Activated CD4-positive, alpha-beta memory T cell treated with anti-CD3 and anti-CD28 coated beads for 36 hours (primary cell): ENCODE results near the gene DPPA5. TPM values are rescaled to one million over a fixed set of nuclear protein-coding genes. Genes with fewer than 3 reads are reported as not detected.
A peak's percentile ranks its signal among the peaks of the same experiment; 100 is the strongest.
"Not testable (repeated sequence)": the region's sequence is repeated elsewhere in the genome, so short reads cannot be mapped to it uniquely, and the experiment has no call there.

Experiments used
- CTCF ChIA-PET: fragments of 350-600 bp; sonication (Branson Sonifier 250); formaldehyde crosslinking; loops from one replicate; lab custom pipeline; 2021; ENCODE audit warnings: antibody characterized with exemption, inconsistent platforms; lab: Charles Lee
- POLR2A ChIA-PET: fragments of 350-600 bp; sonication (Branson Sonifier 250); formaldehyde crosslinking; loops from one replicate; lab custom pipeline; 2021; ENCODE audit warnings: antibody characterized with exemption; lab: Charles Lee
- DNase-seq: peaks from one replicate; pipeline ENCODE4 v3.0.0-alpha.2; 2020
- H3K27ac Mint-ChIP-seq: one replicate; pipeline ENCODE4 v1.8.0; 2021; ENCODE audit warnings: mixed read lengths
- H3K27me3 Mint-ChIP-seq: one replicate; pipeline ENCODE4 v1.8.0; 2021; ENCODE audit warnings: mixed read lengths
- H3K36me3 Mint-ChIP-seq: one replicate; pipeline ENCODE4 v1.8.0; 2021; ENCODE audit warnings: mixed read lengths
- H3K4me1 Mint-ChIP-seq: one replicate; pipeline ENCODE4 v1.8.0; 2021; ENCODE audit warnings: low read depth, mixed read lengths
- H3K4me3 Mint-ChIP-seq: one replicate; pipeline ENCODE4 v1.8.0; 2021; ENCODE audit warnings: mild to moderate bottlenecking, mixed read lengths
- H3K9me3 Mint-ChIP-seq: one replicate; pipeline ENCODE4 v1.8.0; 2021; ENCODE audit warnings: mixed read lengths
- intact Hi-C: fragments of 100-400 bp; cut with micrococcal nuclease; formaldehyde crosslinking; loops from one replicate; pipeline ENCODE4 v1.15.1; 2023
- total RNA-seq, 2 experiments: library from RNA; stranded (reverse); gene quantifications; one replicate each; pipeline ENCODE4 v1.2.3, GENCODE V29; 2021

DPPA5 gene
- total RNA-seq, 2 experiments from 2014 or later = not detected

DNA sequence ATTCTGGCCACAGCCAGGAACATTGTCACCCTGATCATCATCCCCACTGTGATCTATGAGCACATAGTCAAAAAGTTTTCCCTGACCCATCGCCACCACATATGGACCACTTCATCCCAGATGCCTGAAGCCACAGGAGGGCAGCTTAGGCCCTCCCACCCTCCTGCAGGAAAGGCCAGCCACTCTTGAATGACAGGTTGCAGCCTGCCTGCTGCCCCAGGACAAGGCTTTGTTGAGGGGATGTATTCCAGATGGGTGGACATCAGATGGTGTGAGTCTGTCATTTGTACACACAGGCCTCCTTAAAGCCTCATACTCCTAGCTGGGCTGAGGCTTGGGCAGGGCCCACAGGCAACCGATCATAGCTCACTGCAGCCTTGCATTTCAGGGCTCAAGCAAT, 30.8 kb downstream of the DPPA5 start:
- intact Hi-C loops = no loop called here

GRCh38 chr6:73314577-73315492, 39.2 kb downstream of the DPPA5 start:
- Mint-ChIP-seq H3K36me3 (peaks cover 4% of the 10 kb centered on the region), H3K4me1 (peaks cover 3% of the 10 kb centered on the region), H3K27me3 (peaks cover 34% of the 10 kb centered on the region), H3K9me3 (peaks cover 7% of the 10 kb centered on the region), H3K27ac (no peak overlapping the region), H3K4me3 (no peak overlapping the region)
- ChIA-PET CTCF (interaction anchor here (0.9 kb wide), 1 partner anchor 12 kb away, joined by 6 read pairs; no protein-coding TSS in a partner anchor), POLR2A (no interaction called here)
- no peak for DNase-seq
- intact Hi-C loops = loop anchor here (10.0 kb wide), 1 partner anchor 690 kb away; the partner anchor contains the start of gene KCNQ5

More for the DNA sequence above, 30.8 kb downstream of the DPPA5 start:
- ChIA-PET POLR2A (no interaction called here), CTCF (interaction anchor here (1.7 kb wide), 1 partner anchor 38 kb away, joined by 4 read pairs; no protein-coding TSS in a partner anchor)
- Mint-ChIP-seq H3K9me3 (peaks cover under 1% of the 10 kb centered on the region), H3K27me3 (peaks cover 3% of the 10 kb centered on the region), H3K4me1 (no peaks in the 10 kb centered on the region), H3K36me3 (no peaks in the 10 kb centered on the region), H3K27ac (no peak overlapping the region), H3K4me3 (no peak overlapping the region)
- DNase-seq = no peak

- POLR2A ChIA-PET, H3K36me3 Mint-ChIP-seq, DNase-seq, H3K9me3 Mint-ChIP-seq: not testable (repeated sequence)
- Mint-ChIP-seq H3K4me3 (peak overlapping the region; percentile 91), H3K27me3 (peaks cover 23% of the 10 kb centered on the region), H3K4me1 (peaks cover 19% of the 10 kb centered on the region), H3K27ac (peak overlapping the region; percentile 77)
- CTCF ChIA-PET = interaction anchor here (3.4 kb wide), 1 partner anchor 17 kb away, joined by 15 read pairs; no protein-coding TSS in a partner anchor
- intact Hi-C loops = loop anchor here (2.0 to 10.0 kb wide), 2 partner anchors 78 to 686 kb away; partner anchors contain the start of gene KCNQ5
Measured at GRCh38 chr6:73310503-73310845, 43.6 kb downstream of the DPPA5 start.

- peak overlapping the region; percentile 91 for H3K4me3 Mint-ChIP-seq
- no peaks in the 10 kb centered on the region for H3K9me3 Mint-ChIP-seq
- CTCF ChIA-PET = interaction anchor here (0.6 to 3.4 kb wide), 8 partner anchors 18 to 141 kb away, joined by 3 to 15 read pairs (median 3); no protein-coding TSS in a partner anchor
- intact Hi-C loops = loop anchor here (1.0 to 10.0 kb wide), 3 partner anchors 47 to 685 kb away; partner anchors contain the start of genes KCNQ5 and KHDC1
- peak; percentile 77 for DNase-seq
- H3K4me1 Mint-ChIP-seq = peaks cover 19% of the 10 kb centered on the region
- POLR2A ChIA-PET = interaction anchor here (0.5 to 0.9 kb wide), 4 partner anchors 19 to 156 kb away, joined by 3 to 4 read pairs (median 3); partner anchors contain the start of gene KHDC1
- H3K27me3 Mint-ChIP-seq = peaks cover 18% of the 10 kb centered on the region
- peak overlapping the region; percentile 77 for H3K27ac Mint-ChIP-seq
- H3K36me3 Mint-ChIP-seq = peaks cover 4% of the 10 kb centered on the region
Measured at GRCh38 chr6:73309785-73310502, 44.1 kb downstream of the DPPA5 start.

GRCh38 chr6:73309535-73309784, 44.6 kb downstream of the DPPA5 start:
- POLR2A ChIA-PET = interaction anchor here (0.5 to 0.9 kb wide), 4 partner anchors 20 to 156 kb away, joined by 3 to 4 read pairs (median 3); partner anchors contain the start of gene KHDC1

DNA sequence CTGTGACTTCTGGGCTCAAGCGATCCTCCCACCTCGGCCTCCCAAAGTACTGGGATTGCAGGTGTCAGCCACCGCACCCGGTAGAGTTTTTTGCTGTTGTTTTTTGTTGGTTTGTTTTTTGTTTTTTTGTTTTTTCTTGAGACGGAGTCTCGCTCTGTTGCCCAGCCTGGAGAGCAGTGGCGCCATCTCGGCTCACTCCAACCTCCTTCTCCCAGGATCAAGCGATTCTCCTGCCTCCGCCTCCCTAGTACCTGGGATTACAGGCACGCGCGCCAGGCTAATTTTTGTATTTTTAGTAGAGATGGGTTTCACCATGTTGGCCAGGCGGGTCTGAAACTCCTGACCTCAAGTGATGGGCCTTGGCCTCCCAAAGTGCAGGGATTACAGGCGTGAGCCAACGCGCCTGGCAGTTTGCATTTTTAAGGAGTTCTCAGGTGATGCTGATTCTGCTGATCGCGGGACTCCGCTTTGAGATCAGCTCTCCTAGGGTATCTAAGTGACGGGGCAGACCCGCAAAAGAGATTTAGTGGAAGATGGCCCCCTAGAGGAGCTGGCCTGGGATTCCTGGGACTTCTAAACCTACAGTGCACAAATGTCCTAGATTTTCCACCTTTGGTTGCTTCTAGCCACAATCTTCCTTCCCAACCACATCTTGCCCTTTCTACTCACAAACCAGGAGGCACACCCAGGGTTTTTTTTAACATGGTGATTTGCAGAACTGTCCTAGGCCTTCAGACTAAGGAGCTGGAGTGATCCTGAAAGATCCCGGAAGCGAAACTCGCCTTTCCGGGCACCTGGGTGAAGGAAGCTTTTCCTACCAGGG, 45.2 kb downstream of the DPPA5 start:
- Mint-ChIP-seq H3K4me3 (peak overlapping the region; percentile 91), H3K4me1 (peaks cover 19% of the 10 kb centered on the region), H3K27me3 (peaks cover 13% of the 10 kb centered on the region), H3K36me3 (peaks cover 4% of the 10 kb centered on the region), H3K27ac (no peak overlapping the region), H3K9me3 (no peaks in the 10 kb centered on the region)
- DNase-seq = no peak
- intact Hi-C loops = loop anchor here (1.0 kb wide), 1 partner anchor 46 kb away; the partner anchor contains the start of gene KHDC1
- POLR2A ChIA-PET = interaction anchor here (0.5 to 0.9 kb wide), 4 partner anchors 20 to 155 kb away, joined by 3 to 4 read pairs (median 3); partner anchors contain the start of gene KHDC1
- CTCF ChIA-PET = interaction anchor here (0.6 to 3.4 kb wide), 9 partner anchors 19 to 142 kb away, joined by 3 to 15 read pairs (median 3); no protein-coding TSS in a partner anchor

More at GRCh38 chr6:73309535-73309784, 44.6 kb downstream of the DPPA5 start:
- no peak for DNase-seq
- Mint-ChIP-seq H3K4me3 (peak overlapping the region; percentile 91), H3K27me3 (peaks cover 15% of the 10 kb centered on the region), H3K9me3 (no peaks in the 10 kb centered on the region), H3K27ac (peak overlapping the region; percentile 77), H3K4me1 (peaks cover 19% of the 10 kb centered on the region), H3K36me3 (peaks cover 4% of the 10 kb centered on the region)
- CTCF ChIA-PET = interaction anchor here (0.6 to 3.4 kb wide), 8 partner anchors 18 to 141 kb away, joined by 3 to 15 read pairs (median 3); no protein-coding TSS in a partner anchor
- intact Hi-C loops = loop anchor here (1.0 kb wide), 1 partner anchor 46 kb away; the partner anchor contains the start of gene KHDC1

- H3K4me1 Mint-ChIP-seq, DNase-seq, POLR2A ChIA-PET, H3K4me3 Mint-ChIP-seq, H3K9me3 Mint-ChIP-seq, H3K27me3 Mint-ChIP-seq, CTCF ChIA-PET, intact Hi-C loops, H3K36me3 Mint-ChIP-seq, H3K27ac Mint-ChIP-seq: not testable (repeated sequence)
Measured at GRCh38 chr6:73303773-73304172, 50.3 kb downstream of the DPPA5 start.

Other genes with a start within 250 kb of the DPPA5 start
- not detected for gene KHDC1L, start 128.8 kb downstream of the DPPA5 start, total RNA-seq
- 1 to 10 TPM; 4.0 to 4.6 TPM for gene KHDC1, start 91.1 kb downstream of the DPPA5 start, total RNA-seq
- not detected for gene KHDC3L, start 8.4 kb upstream of the DPPA5 start, total RNA-seq
- under 1 TPM in 1 of 2 experiments, not detected in 1; 0.45 TPM for gene OOEP, start 15.6 kb upstream of the DPPA5 start, total RNA-seq
- under 1 TPM; 0.15 to 0.29 TPM for gene DDX43, start 40.6 kb upstream of the DPPA5 start, total RNA-seq
- 10 to 100 TPM; 37.2 to 38.4 TPM for gene CGAS, start 98.0 kb upstream of the DPPA5 start, total RNA-seq
- gene MTO1, start 107.5 kb upstream of the DPPA5 start, total RNA-seq = 10 to 100 TPM; 40.7 to 47.7 TPM
- gene EEF1A1, start 166.8 kb upstream of the DPPA5 start, total RNA-seq = over 10,000 TPM; 16,691 to 17,144 TPM